Cardiac septum (tissue), 1 donor: ENCODE measurements around the gene FBXO17. TPM values are rescaled to one million over a fixed set of nuclear protein-coding genes. Genes with fewer than 3 reads are reported as not detected.
"Not testable (repeated sequence)": the region's sequence is repeated elsewhere in the genome, so short reads cannot be mapped to it uniquely, and the experiment has no call there.

Experiments
- DNase-seq: peaks from one replicate; pipeline ENCODE4 v3.0.0-alpha.2; 2020; ENCODE audit warnings: low spot score
- intact Hi-C: fragments of 100-400 bp; cut with DNase I; formaldehyde crosslinking; loops from one replicate; pipeline ENCODE4 v1.14.0; 2022
- total RNA-seq: library from RNA; stranded (reverse); fragmentation: NEBNext Ultra II Directional; extraction: Animal tissue kit (Norgen Biotek cat#: 25700); gene quantifications from one replicate; pipeline ENCODE4 v1.2.1, GENCODE V29; 2021
- donor health status: DM: no; HTN: no; CAD: no.

FBXO17 gene
- total RNA-seq, 1 donor from 2014 or later = 3.3 TPM

- DNase-seq = no peak
- intact Hi-C loops = no loop called here
Measured at GRCh38 chr19:38946229-38947010, 29.1 kb downstream of the FBXO17 start.

DNA sequence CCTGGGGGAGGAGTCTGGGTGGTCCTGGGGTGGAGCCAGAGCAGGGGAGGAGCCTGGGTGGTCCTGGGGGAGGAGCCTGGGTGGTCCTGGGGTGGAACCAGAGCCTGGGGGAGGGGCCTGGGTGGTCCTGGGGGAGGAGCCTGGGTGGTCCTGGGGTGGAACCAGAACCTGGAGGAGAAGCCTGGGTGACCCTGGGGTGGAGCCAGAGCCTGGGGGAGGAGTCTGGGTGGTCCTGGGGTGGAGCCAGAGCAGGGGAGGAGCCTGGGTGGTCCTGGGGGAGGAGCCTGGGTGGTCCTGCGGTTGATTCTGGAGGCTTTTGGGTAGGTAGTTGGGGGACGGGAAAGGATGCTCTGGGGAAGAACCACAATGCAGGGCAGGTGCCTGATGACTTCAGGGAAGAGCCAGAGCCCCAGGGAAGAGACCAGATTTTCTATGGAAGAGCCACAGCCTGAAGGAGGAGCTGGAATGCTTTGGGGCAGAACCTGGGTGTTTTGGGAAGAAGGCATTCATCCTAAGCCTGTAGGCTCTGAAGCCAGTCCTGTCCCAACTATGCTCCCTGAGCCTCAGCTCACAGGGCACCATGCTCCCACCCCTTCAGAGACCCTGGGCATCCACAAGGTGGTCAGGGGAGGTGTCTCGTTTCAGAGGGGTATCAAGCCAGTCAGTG is 29.8 kb downstream of the FBXO17 start:
- DNase-seq = no peak
- intact Hi-C loops = no loop called here

GRCh38 chr19:38944981-38945506 is 30.5 kb downstream of the FBXO17 start:
- DNase-seq = no peak
- intact Hi-C loops = no loop called here

DNA sequence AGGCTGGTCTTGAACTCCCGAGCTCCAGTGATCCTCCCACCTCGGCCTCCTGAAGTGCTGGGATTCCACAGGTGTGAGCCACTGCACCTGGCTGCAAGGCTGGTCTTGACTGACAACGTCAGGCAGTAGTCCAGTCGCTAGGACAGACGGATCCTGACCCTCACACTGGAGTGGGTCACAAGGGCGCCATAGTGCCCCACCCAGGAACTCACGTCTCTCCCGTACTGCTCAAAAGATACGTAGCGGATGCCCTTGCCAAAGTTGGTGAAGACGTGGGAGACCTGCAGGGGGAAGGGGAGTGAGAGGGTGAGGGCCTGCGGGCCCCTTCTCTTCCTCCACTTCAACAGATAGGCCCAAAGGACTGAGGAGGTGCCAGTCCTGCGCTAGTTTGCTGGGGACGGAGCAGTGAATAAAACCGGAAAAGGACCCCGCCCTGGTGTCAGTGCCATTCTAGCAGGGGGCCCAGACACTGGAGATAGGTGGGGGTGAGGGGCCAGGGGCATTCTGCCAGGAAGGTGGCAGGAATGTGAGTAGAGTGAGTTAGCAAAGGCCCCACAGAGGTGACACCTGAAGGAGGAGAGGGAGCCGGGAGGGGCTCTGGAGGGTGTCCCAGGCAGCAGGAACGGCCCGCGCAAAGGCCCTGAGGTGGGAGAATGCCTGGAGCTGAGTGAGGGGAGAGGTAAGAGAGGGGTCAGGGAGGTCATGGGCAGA is 32.9 kb downstream of the FBXO17 start:
- intact Hi-C loops = no loop called here
- DNase-seq = no peak

GRCh38 chr19:38941979-38942378 is 33.6 kb downstream of the FBXO17 start:
- intact Hi-C loops = no loop called here
- DNase-seq = no peak

DNA sequence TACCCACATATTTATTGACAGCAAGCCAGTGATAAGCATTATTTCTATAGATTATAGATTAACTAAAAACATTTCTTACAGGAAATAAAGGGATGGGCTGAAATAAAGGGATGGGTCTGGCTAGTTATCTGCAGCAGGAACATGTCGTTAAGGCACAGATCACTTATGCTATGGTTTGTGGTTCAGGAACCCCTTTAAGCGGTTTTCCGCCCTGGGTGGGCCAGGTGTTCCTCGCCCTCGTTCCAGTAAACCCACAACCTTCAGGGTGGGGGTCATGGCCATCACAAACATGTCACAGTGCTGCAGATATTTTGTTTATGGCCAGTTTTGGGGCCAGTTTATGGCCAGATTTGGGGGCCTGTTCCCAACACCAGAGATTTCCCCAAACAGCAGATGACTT is 34.1 kb downstream of the FBXO17 start:
- intact Hi-C loops, DNase-seq: not testable (repeated sequence)

DNA sequence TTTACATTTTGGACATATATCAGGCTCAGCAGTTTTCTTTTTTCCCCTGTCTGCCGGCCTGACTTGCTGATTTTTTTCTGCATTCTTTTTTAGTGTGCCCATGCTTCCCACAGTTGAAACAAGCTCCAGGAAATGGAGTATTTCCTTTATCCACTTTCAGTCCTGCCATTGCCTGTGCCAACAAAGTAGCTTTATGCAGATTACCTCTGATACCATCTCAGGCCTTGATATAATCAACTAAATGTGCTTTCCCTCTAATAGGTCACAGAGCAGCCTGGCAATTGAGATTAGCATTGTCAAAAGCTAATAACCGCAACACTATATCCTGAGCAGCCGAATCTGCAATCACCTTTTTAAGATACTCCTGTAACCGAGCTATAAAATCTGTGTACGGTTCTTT is 35.6 kb downstream of the FBXO17 start:
- intact Hi-C loops = no loop called here
- no peak for DNase-seq

DNA sequence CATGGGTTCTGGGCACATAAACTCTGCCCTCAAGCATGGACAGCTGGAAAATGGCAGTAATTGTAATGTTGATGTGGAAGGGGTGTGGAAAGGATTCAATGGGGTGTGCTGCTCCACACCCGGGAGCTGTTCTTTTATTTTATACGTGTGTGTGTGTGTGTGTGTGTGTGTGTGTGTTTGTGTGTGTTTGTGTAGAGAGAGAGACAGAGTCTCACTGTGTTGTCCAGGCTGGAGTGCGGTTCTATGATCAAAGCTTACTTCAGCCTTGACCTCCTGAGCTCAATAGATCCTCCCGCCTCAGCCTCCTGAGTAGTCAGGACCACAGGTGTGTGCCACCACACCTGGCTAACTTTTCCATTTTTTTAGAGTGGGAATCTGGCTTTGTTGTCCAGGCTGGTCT is 42.0 kb downstream of the FBXO17 start:
- intact Hi-C loops = loop anchor here (5.0 kb wide), 2 partner anchors 296 to 531 kb away; partner anchors contain the start of gene FAM98C
- no peak for DNase-seq

DNA sequence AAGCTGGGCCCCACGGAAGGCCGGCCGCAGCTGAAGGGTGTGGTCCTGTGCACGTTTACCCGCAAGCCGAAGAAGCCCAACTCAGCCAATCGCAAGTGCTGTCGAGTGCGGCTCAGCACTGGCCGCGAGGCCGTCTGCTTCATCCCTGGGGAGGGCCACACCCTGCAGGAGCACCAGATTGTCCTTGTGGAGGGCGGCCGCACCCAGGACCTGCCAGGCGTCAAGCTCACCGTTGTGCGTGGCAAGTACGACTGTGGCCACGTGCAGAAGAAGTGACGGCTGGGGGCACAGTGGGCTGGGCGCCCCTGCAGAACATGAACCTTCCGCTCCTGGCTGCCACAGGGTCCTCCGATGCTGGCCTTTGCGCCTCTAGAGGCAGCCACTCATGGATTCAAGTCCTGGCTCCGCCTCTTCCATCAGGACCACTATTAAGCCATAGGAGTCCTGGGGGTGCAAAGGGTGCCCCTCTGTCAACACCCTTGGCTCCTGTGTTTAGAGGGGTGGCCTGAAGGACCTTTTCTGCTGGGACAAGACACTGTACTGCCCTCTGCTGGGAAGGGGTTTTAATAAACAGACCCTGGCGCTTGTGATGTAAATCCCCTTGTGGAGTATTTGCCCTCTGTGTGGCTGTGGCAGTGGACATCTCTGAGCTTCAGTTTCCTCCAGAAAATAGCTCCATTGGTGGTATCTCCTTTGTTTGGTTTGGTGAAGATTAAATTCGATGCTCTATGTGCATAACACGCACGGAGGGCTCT is 42.9 kb downstream of the FBXO17 start:
- DNase-seq = no peak
- intact Hi-C loops = loop anchor here (5.0 kb wide), 2 partner anchors 295 to 530 kb away; partner anchors contain the start of gene FAM98C

DNA sequence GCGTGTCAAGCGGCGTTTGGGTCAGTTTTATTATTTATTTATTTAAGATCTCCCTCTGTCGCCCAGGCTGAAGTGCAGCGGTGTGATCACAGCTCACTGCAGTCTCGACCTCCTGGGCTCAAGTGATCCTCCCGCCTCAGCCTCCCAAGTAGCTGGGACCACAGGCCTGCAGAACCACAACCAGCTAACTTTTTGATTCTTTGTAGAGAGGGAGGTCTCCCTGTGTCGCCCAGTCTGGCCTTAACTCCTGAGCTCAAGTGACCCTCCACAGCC is 44.1 kb downstream of the FBXO17 start:
- intact Hi-C loops = loop anchor here (2.0 to 5.0 kb wide), 4 partner anchors 33 to 529 kb away; partner anchors contain the start of genes FAM98C, NFKBIB and SIRT2
- DNase-seq = no peak

- peak; percentile 99 for DNase-seq
- intact Hi-C loops = loop anchor here (2.0 to 5.0 kb wide), 4 partner anchors 32 to 529 kb away; partner anchors contain the start of genes FAM98C, NFKBIB and SIRT2
Measured at GRCh38 chr19:38930776-38931520, 44.6 kb downstream of the FBXO17 start, which contains the start of gene MRPS12. TSS of gene MRPS12 (plus strand) at chr19:38930944. CDS start at chr19:38931295, 351 bp downstream.

DNA sequence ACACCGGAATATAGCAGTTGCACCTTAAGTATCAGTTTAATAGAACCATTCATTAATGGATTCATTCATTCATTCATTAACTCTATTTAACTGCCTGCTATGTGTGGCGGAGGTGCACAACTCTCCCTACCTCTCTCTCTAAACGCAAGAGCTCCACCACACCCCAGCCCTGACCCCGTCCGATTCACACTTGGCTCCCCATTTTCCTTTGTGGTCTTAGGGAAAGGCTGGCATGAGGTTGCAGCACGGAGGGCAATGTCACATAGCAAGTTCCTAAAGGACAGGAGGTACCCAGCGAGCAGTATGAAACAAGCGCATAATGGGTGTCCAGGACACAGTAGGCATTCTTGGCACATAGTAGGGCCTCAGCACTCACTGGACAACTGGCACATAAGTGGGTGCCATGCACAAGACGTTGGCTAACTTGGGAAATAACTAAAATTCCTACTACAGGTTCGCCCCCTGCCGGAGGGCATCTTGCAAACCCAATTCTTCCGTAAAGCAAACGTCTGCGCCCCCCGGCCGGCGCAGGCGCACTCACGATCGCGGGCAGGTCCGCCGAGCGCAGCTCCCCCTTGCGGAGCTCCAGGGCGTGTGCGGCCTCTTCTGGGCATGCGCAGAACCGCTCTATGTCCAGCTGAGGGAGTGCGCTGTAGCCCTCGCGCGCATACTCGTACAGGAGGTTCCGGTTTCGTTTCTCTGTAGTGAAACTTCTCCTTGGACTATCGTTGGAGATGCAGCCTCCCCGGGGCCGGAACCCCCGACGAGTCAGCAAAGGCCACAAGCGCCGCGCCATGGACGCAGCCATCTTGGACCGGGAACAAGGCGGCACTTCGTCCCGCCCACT is 45.4 kb downstream of the FBXO17 start, which contains the start of gene SARS2:
Gene SARS2 (minus strand): TSS at position 835 of the 847 bp plus-strand sequence. CDS start 27 bp downstream, at position 808.
- intact Hi-C loops = loop anchor here (2.0 to 5.0 kb wide), 4 partner anchors 31 to 528 kb away; partner anchors contain the start of genes FAM98C, NFKBIB and SIRT2
- DNase-seq = peak; percentile 96

- DNase-seq = no peak
- intact Hi-C loops = no loop called here
Measured at GRCh38 chr19:38928391-38929001, 47.0 kb downstream of the FBXO17 start.

GRCh38 chr19:38924388-38924787 is 51.2 kb downstream of the FBXO17 start:
- DNase-seq = no peak
- intact Hi-C loops = no loop called here

GRCh38 chr19:38922482-38922881 is 53.1 kb downstream of the FBXO17 start:
- intact Hi-C loops = no loop called here
- DNase-seq = no peak

- no peak for DNase-seq
- intact Hi-C loops = no loop called here
Measured at GRCh38 chr19:38921420-38922274, 53.9 kb downstream of the FBXO17 start.
